Motor neuron (in vitro differentiated cells): ENCODE results near the gene PFN3. TPM values are rescaled to one million over a fixed set of nuclear protein-coding genes. Genes with fewer than 3 reads are reported as not detected.
"Not testable (repeated sequence)": the region's sequence is repeated elsewhere in the genome, so short reads cannot be mapped to it uniquely, and the experiment has no call there.

Experiments
- ATAC-seq, 8 experiments: fragments of 200-7000 bp; cut with Tn5 transposase; replicated peaks in 6 of 8; 2 replicates each; pipeline ENCODE4 v1.8.0; 2021; ENCODE audit warnings: mild to moderate bottlenecking in 8 of 8, moderate library complexity in 8 of 8
- H3K27ac ChIP-seq, 2 donors: fragments of 250-450 bp; sonication (Bioruptor Pico); 2 replicates each; pipeline ENCODE4 v1.9.0; 2021; ENCODE audit warnings: antibody characterized with exemption in 2 of 2, mild to moderate bottlenecking in 2 of 2, moderate library complexity in 1 of 2
- H3K4me1 ChIP-seq, 2 donors: fragments of 250-450 bp; sonication (Bioruptor Pico); replicated peaks in 1 of 2; 2 replicates each; pipeline ENCODE4 v1.6.1; 2021; ENCODE audit warnings: antibody characterized with exemption in 2 of 2, mild to moderate bottlenecking in 2 of 2, moderate library complexity in 1 of 2
- H3K4me3 ChIP-seq, 5 donors: fragments of 250-450 bp; sonication (Bioruptor Pico); 2 replicates each; pipeline ENCODE4 v1.9.0; 2021; ENCODE audit warnings: antibody characterized with exemption in 5 of 5, mild to moderate bottlenecking in 5 of 5, moderate library complexity in 4 of 5
- WGBS, 10 experiments: fragments of 450-650 bp; shearing (Covaris generic); methylation state at CpG; one replicate each; pipeline ENCODE4 v1.0.0; 2022; 5-methylcytosine and 5-hydroxymethylcytosine counted together
- in situ Hi-C, 9 experiments: fragments of 400-800 bp; cut with MboI; loops; one replicate each; pipeline ENCODE4 v1.15.0; 2021; ENCODE audit warnings: low sequenced_read_pairs in 9 of 9, low pct_unique_long_range_greater_than_20kb in 2 of 9; ENCODE audit not compliant: unreplicated experiment in 9 of 9
- total RNA-seq, 8 experiments: library from RNA; unstranded; fragments of 300-600 nt; gene quantifications; 2 replicates each; pipeline versions ENCODE4 v1.2.3 to v1.2.4, GENCODE V29; 2022

PFN3 gene
- total RNA-seq, 8 experiments from 2014 or later, result 0.92 TPM; not detected in 7

DNA sequence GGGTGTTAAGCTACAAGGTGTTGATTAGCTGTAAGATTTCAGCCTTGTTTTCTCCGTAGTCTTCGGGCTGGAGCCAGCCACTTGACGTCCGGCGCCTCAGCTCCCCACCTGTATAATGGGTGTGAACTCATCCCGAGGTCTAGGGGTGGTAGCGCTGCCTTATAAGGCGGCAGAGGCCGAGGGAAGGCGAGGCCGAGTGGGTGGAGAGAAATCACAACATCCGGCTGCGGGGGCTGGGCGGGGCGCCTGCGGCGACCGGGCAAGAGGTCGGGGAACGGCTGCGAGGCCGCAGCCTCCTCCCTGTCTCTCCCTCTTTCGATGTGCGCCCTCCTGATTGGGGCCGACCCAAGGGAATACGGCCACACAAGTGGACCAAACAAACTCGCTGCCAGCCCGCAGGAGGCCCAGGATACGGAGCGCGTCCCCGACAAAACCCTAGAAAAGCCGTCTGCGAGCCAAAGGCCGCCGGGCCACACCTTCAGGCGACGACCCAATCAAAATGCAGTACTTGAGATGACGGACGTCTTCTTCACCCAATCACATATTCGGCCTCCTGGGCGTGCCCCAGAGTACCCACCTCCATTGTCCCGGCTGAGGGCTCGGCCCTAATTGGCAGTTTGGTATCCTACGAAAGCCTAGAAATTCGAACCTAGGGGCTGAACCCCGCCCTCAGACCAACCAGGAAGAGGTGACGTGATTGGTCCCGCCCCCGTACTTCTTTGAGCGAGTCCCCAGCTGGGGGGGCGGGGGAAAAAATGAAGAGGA, 25.5 kb upstream of the PFN3 start:
- Histone ChIP-seq H3K4me3 (peak overlapping the region; percentile 44 to 80 (median 53)), H3K4me1 (peaks cover 8 to 23% of the 10 kb centered on the region in 2 donors), H3K27ac (peak overlapping the region; percentile 85 to 92)
- in situ Hi-C loops, result no loop called here
- ATAC-seq, result peak; percentile 80 to 95 (median 94)
- WGBS, 10 experiments, result 0 to 5% (median 0%) methylated on average over 1 to 17 of the region's 52 CpGs; no CpG with 5 or more reads in 5 of the 10 experiments

- in situ Hi-C loops, result no loop called here
- peak overlapping the region; percentile 85 to 92 for H3K27ac ChIP-seq
- WGBS, 10 experiments, result 37 to 95% (median 61%) methylated on average over 1 to 11 of the region's 13 CpGs; no CpG with 5 or more reads in 1 of the 10 experiments
- H3K4me3 ChIP-seq, result peak overlapping the region; percentile 44 to 78 (median 49)
- ATAC-seq, result no peak
- H3K4me1 ChIP-seq, result peaks cover 8 to 23% of the 10 kb centered on the region in 2 donors
Measured at GRCh38 chr5:177425196-177425800, 24.8 kb upstream of the PFN3 start.

DNA sequence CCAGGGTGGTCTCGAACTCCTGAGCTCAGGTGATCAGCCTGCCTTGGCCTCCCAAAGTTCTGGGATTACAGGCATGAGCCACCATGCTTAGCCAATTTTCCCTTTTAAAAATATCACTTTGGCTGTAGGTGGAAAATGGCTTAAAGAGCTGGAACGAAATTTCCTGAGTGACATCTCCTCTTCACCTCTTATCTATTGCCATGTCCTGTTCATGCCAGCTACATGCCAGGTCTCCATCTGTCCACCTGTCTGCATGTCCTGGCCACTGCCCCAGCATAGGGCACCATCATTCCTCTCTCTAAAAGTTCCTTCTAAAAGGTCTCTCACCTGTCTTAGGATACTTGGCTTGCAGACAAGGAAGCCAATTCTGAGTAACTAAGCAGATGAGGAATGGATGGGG, 23.2 kb upstream of the PFN3 start:
- no peak overlapping the region for H3K4me3 ChIP-seq
- H3K4me1 ChIP-seq, result peaks cover 8 to 14% of the 10 kb centered on the region in 2 donors
- 0 to 80% (median 67%) methylated on average over 1 to 2 of the region's 2 CpGs; no CpG with 5 or more reads in 4 of the 10 experiments for WGBS, 10 experiments
- ATAC-seq, result no peak
- H3K27ac ChIP-seq, result no peak overlapping the region
- in situ Hi-C loops, result no loop called here

GRCh38 chr5:177421062-177421798, 20.8 kb upstream of the PFN3 start:
- 0 to 90% (median 78%) methylated on average over 1 to 5 of the region's 6 CpGs; no CpG with 5 or more reads in 1 of the 10 experiments for WGBS, 10 experiments
- Histone ChIP-seq H3K27ac (peak overlapping the region in 1 of 2 donors; percentile 12), H3K4me3 (no peak overlapping the region), H3K4me1 (peaks cover 2 to 9% of the 10 kb centered on the region in 2 donors)
- ATAC-seq, result peak in 3 of 8 experiments; percentile 5 to 22 (median 20)
- in situ Hi-C loops, result no loop called here

GRCh38 chr5:177420472-177420871, 20.0 kb upstream of the PFN3 start:
- WGBS, 10 experiments, result 89 to 100% (median 90%) methylated on average over 1 to 4 of the region's 7 CpGs; no CpG with 5 or more reads in 7 of the 10 experiments
- H3K4me1 ChIP-seq, in situ Hi-C loops, H3K4me3 ChIP-seq, ATAC-seq, H3K27ac ChIP-seq: not testable (repeated sequence)

DNA sequence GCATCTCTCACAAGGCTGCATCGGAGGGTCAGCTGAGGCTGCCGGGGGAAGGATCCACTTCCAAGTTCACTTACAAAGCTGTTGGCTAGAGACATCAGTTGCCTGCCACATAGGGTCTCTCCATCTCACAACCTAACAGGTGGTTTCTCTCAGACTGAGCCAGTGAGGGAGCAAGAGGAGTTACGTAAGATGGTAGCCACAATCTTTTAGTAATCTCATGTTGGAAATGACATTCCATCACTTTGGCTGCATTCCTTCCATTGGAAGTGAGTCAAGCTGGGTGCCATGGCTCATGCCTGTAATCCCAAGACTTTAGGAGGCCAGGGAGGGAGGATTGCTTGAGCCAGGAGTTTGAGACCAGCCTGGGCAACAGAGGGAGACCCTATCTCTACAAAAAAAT, 18.6 kb upstream of the PFN3 start:
- WGBS, 10 experiments, result 75 to 100% (median 100%) methylated on average over 1 to 3 of the region's 3 CpGs; no CpG with 5 or more reads in 3 of the 10 experiments
- in situ Hi-C loops, result no loop called here
- Histone ChIP-seq H3K4me3 (no peak overlapping the region), H3K4me1 (peaks cover 0 to 4% of the 10 kb centered on the region in 2 donors), H3K27ac (no peak overlapping the region)
- no peak for ATAC-seq

- H3K4me1 ChIP-seq, H3K27ac ChIP-seq, H3K4me3 ChIP-seq, in situ Hi-C loops, ATAC-seq: not testable (repeated sequence)
- WGBS, 10 experiments, result 50 to 100% (median 92%) methylated on average over 1 to 4 of the region's 6 CpGs; no CpG with 5 or more reads in 2 of the 10 experiments
Measured at GRCh38 chr5:177417081-177417480, 16.6 kb upstream of the PFN3 start.

DNA sequence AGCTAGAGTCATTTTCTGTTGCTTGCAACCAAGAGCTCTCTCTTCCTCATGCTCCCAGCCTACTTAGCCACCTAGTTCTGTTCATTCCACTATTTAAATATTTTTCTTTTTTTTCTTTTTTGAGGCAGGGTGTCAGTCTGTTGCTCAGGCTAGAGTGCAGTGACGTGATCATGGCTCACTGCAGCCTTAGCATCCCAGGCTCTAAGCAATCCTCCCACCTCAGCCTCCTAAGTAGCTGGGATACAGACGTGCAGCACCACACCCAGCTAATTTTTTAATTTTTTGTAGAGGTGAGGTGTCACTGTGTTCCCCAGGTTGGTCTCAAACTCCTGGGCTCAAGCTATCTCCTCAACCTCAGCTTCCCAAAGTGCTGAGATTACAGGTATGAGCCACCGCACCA, 14.0 kb upstream of the PFN3 start:
- no peak for ATAC-seq
- WGBS, 10 experiments, result 60 to 100% (median 93%) methylated on average over 1 to 3 of the region's 3 CpGs; no CpG with 5 or more reads in 2 of the 10 experiments
- Histone ChIP-seq H3K27ac (no peak overlapping the region), H3K4me1 (no peaks in the 10 kb centered on the region), H3K4me3 (no peak overlapping the region)
- in situ Hi-C loops, result no loop called here

DNA sequence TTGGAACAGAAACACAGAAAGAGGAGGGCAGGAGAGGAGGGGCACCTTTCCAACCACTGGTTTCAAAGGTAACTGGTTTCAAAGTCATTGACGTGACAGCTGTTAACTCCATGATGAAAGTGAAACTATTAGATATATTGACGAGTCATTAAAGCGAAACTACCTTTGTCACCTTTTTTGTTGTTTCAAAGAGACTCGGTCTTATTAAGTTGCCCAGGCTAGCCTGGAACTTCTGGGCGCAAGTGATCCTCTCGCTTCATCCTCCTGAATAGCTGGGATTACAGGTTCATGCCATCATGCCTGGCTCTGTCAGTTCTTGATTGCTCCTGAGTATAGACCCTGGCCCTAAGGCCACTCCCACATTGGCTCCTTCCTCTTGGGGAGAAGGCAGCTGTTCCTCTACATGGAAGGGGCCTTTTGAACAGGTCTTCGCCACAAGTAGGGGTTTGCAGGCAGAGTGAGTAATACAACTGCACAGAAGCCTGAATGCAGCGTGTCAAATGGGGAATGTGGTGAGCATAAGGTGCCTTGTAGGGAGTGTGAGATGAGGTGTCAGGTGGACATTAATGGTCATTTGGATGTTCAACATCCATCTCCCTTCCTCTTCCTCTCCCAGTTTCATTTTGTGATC, 12.3 kb upstream of the PFN3 start:
- WGBS, 10 experiments, result 65 to 100% (median 86%) methylated on average over 1 to 7 of the region's 8 CpGs
- in situ Hi-C loops, result no loop called here
- ATAC-seq, result no peak
- Histone ChIP-seq H3K4me3 (no peak overlapping the region), H3K27ac (no peak overlapping the region), H3K4me1 (no peaks in the 10 kb centered on the region)

DNA sequence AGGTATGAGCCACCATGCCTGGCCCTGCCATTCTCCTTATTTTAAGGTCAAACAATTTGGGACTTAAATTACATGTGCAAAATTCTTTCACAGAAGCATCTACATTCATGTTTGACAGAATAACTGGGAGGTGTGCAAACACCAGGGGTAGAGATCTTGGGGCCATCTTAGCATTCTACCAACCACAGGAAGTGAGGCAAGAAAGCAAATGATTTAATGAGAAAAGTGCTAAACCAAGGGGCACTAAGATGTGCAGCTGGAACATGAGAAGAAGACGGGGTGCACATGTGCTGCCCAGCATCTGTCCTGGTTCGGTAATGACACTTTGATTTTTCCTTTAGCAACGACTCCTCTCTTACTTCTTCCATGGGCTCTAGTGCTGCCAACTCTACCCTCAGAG, 10.1 kb upstream of the PFN3 start:
- in situ Hi-C loops, result no loop called here
- Histone ChIP-seq H3K27ac (no peak overlapping the region), H3K4me1 (no peaks in the 10 kb centered on the region), H3K4me3 (no peak overlapping the region)
- 65 to 94% (median 80%) methylated on average over 1 to 3 of the region's 3 CpGs; no CpG with 5 or more reads in 5 of the 10 experiments for WGBS, 10 experiments
- no peak for ATAC-seq

DNA sequence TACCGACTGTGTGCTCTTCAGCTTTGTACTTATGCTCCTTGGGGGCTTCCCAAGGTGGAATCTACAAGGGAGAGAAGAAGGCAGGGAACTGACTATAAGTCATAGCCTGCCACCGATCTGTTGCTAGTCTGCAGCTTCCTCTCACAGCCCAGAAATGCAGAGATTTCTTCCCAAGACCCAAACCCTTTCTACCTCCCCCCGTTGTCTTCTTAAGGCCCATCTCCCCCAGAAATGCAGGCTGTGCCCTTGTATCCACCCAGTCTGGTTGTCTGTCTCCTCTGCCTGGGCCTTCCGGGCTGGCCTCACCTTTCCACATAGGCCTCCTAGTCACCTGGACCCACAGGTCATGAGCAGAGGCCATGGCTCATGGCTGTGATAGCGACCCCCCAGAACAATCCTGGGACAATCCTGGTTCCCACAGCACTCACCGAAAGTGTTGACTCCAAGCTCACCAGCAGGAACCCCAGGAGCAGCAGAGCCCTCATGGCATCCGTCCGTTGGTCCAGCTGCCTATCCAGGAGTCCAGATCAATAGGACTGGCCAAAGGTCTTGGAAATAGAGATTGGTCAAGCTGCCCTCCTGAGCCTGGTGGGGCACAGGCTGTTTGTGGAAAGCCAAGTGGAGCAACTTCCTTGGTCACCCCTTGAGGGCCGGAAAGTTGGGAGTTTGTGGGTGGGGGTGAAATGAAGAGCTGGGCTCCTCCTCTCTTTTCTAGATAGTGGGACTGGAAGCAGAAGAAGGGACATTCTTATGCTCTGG, 8.8 kb upstream of the PFN3 start, which contains the start of gene F12:
F12 (minus strand) TSS at position 522 of the 759 bp plus-strand sequence; CDS start at position 485, 37 bp downstream.
- 63 to 100% (median 89%) methylated on average over 1 to 4 of the region's 9 CpGs; no CpG with 5 or more reads in 3 of the 10 experiments for WGBS, 10 experiments
- H3K4me3 ChIP-seq, result no peak within 1 kb of the TSS
- in situ Hi-C loops, result no loop called here

DNA sequence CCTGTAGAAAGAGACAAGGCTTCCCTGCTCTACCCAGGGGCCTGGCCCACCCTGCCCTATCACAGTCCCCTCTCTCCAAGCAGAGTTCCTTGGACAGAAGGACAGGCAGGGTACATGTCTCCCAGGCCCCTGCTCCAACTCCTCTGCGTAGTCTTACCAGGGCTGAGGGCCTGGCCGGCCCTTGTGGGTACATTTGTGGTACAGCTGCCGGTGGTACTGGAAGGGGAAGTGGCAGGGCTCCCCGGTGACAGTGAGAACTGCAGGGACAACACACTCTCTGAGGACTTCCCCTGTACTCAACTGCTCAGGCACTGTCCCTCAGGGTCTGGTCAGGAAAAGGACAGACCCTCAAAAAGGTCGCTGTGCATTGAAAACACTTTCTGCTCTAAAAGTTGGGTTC, 5.3 kb upstream of the PFN3 start:
- no peak overlapping the region for H3K4me3 ChIP-seq
- WGBS, 10 experiments, result 71 to 100% (median 81%) methylated on average over 1 to 4 of the region's 5 CpGs; no CpG with 5 or more reads in 6 of the 10 experiments
- no peak overlapping the region for H3K27ac ChIP-seq
- peaks cover 10% of the 10 kb centered on the region in 2 donors for H3K4me1 ChIP-seq
- in situ Hi-C loops, result no loop called here
- ATAC-seq, result no peak

More for the DNA sequence above, 8.8 kb upstream of the PFN3 start, which contains the start of gene F12:
- Histone ChIP-seq H3K27ac (no peak within 1 kb of the TSS), H3K4me1 (peaks cover 6% of the 10 kb centered on the region in 2 donors)
- no peak for ATAC-seq
